Measurements from ENCODE around the gene NR5A2.

- TF ChIP-seq CTCF (conservative IDR thresholded peaks at IDR 0.05; ENCODE audit: low read length), result no peak
- TF ChIP-seq EZH2phosphoT487 (IDR thresholded peaks at IDR 0.05; ENCODE audit: borderline replicate concordance), result no peak
Measured at GRCh38 chr1:200181861-200182260, 154.4 kb downstream of the NR5A2 start.
